GM19240 (cell line): ENCODE results near the gene NCAPG2.

Experiments used
- DNase-seq: peaks from one replicate; pipeline ENCODE4 v3.0.0; 2011; ENCODE audit warnings: low spot score; ENCODE audit not compliant: insufficient read length

The NCAPG2 gene

GRCh38 chr7:158704524-158705233 lies at the start of gene NCAPG2:
NCAPG2 (minus strand) TSS chr7:158704804; CDS start chr7:158701899, 2,905 bp downstream.
- peak; percentile 88 for DNase-seq

- no peak for DNase-seq
Measured at GRCh38 chr7:158753900-158754299, 49.3 kb upstream of the NCAPG2 start.

GRCh38 chr7:158751751-158752150 lies 47.1 kb upstream of the NCAPG2 start:
- no peak for DNase-seq

- no peak for DNase-seq
Measured at GRCh38 chr7:158751199-158751598, 46.6 kb upstream of the NCAPG2 start.

- DNase-seq, result no peak
Measured at GRCh38 chr7:158750702-158751101, 46.1 kb upstream of the NCAPG2 start.

GRCh38 chr7:158749396-158749795 lies 44.8 kb upstream of the NCAPG2 start:
- no peak for DNase-seq

- DNase-seq, result no peak
Measured at GRCh38 chr7:158748335-158748734, 43.7 kb upstream of the NCAPG2 start.

- no peak for DNase-seq
Measured at GRCh38 chr7:158747408-158747807, 42.8 kb upstream of the NCAPG2 start.

GRCh38 chr7:158746957-158747356 lies 42.4 kb upstream of the NCAPG2 start:
- no peak for DNase-seq

GRCh38 chr7:158745057-158745715 lies 40.6 kb upstream of the NCAPG2 start:
- DNase-seq, result no peak

- no peak for DNase-seq
Measured at GRCh38 chr7:158744070-158744469, 39.5 kb upstream of the NCAPG2 start.

GRCh38 chr7:158743219-158743618 lies 38.6 kb upstream of the NCAPG2 start:
- DNase-seq, result no peak

- DNase-seq, result no peak
Measured at GRCh38 chr7:158742065-158742821, 37.6 kb upstream of the NCAPG2 start.

- no peak for DNase-seq
Measured at GRCh38 chr7:158741294-158741666, 36.7 kb upstream of the NCAPG2 start.

- DNase-seq, result no peak
Measured at GRCh38 chr7:158740657-158741293, 36.2 kb upstream of the NCAPG2 start.

- no peak for DNase-seq
Measured at GRCh38 chr7:158740013-158740656, 35.5 kb upstream of the NCAPG2 start.

- no peak for DNase-seq
Measured at GRCh38 chr7:158738841-158739240, 34.2 kb upstream of the NCAPG2 start.

- no peak for DNase-seq
Measured at GRCh38 chr7:158737064-158737695, 32.6 kb upstream of the NCAPG2 start.

- no peak for DNase-seq
Measured at GRCh38 chr7:158735935-158736334, 31.3 kb upstream of the NCAPG2 start.

- no peak for DNase-seq
Measured at GRCh38 chr7:158734861-158735260, 30.3 kb upstream of the NCAPG2 start.
